Stimulated activated CD8-positive, alpha-beta memory T cell treated with anti-CD3 and anti-CD28 coated beads, Interleukin-7, amount 100 ng/mL, for 24 hours (primary cell): ENCODE measurements around the gene ECI2.
A peak's percentile ranks its signal among the peaks of the same experiment; 100 is the strongest.
"Not testable (repeated sequence)": the region's sequence is repeated elsewhere in the genome, so short reads cannot be mapped to it uniquely, and the experiment has no call there.

Experiments used
- DNase-seq: peaks from one replicate; pipeline ENCODE4 v3.0.0-alpha.2; 2020; ENCODE audit warnings: low read depth

The ECI2 gene

GRCh38 chr6:4138186-4138585 is 2.8 kb upstream of the ECI2 start:
- DNase-seq: no peak

DNA sequence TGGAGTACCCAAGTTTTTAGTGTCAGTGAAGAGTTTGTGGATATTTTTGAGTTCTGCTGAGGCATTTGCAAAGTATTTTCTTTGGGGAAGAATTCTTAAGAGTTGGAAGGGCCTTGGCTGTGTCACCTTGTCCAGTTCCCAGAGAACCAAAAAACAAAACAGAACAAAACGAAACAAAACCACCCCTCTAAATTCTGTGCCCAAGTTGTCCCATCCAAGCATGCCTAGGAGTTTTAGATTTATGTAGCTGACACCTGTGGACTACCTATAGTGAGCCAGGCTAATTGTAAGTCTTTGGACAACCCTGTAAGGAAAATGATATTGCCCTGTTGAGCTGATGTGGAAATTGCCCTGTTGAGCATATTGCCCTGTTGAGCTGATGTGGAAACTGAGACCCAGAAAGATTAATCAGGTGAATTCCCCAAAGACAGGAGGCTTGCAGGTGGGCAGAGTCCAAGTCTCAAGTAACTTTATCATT is 1.0 kb upstream of the ECI2 start:
- no peak for DNase-seq

- DNase-seq: peak; percentile 88
Observed at GRCh38 chr6:4135665-4136353, 434 bp upstream of the ECI2 start.

- no peak for DNase-seq
Observed at GRCh38 chr6:4133941-4134838, 1.2 kb downstream of the ECI2 start.

GRCh38 chr6:4130357-4130987 is 4.9 kb downstream of the ECI2 start:
- no peak for DNase-seq

- no peak for DNase-seq
Observed at GRCh38 chr6:4129446-4129845, 5.9 kb downstream of the ECI2 start.

- DNase-seq: no peak
Observed at GRCh38 chr6:4128748-4129147, 6.6 kb downstream of the ECI2 start.

DNA sequence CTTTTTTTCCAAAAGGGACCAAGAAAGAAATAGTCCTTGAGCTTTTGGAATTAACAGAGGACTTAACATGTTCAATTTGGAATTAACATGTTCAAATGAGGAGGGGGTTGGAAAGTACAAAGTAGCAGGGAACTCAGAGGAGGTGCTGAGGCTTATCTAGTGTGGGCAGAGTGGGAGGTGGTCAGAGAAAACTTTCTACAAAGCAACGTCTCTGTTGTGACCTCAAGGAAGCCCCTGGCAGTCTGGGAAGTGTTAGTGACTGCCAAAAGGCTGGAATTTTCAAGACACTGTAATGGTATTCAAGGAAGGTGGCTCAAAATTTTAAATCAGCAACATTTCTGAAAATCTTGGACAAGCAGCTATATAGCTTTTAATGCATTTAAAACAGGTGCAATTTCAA is 7.3 kb downstream of the ECI2 start:
- DNase-seq: no peak

DNA sequence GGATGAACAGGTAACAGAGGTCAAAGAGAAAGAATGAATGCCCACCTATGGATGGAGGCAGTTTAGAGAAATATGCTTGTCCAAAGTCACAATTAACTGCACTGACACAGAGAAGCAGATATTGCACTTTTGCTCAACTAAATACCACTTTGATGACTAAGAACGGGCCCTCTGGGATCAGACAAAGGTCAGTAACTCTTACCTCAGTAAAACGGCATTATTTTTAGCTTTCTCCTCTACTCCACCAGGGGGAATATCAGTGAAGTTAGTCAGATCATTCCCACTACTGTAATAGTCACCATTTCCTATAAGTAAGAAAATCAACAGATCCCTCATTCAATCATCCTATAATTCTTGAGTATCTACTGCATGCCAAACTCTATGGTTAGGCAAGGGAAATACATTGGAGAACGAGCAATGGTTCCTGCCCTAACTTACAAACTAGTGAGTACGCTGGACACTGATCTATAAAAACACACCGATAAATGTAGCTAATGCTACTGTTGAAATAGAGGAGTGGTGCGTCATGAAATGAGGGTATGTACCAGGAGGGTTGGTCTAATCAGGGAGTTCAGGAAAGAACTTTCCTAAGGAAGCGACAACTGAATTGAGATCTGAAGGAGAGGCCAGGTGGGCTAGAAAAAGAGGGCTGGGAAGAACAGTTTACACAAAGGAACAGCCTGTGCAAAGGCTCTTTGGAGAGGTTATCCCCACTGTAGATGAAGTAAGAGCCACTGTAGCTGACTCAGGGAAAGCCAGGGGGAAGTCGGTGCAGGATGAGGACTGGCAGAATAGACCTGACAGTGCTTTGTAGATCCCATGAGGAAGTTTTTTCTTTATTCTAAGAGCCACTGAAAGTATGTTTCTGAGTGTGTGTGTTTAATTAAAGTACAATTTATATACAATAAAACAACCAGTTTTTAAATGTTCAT is 9.2 kb downstream of the ECI2 start:
- DNase-seq: no peak

DNA sequence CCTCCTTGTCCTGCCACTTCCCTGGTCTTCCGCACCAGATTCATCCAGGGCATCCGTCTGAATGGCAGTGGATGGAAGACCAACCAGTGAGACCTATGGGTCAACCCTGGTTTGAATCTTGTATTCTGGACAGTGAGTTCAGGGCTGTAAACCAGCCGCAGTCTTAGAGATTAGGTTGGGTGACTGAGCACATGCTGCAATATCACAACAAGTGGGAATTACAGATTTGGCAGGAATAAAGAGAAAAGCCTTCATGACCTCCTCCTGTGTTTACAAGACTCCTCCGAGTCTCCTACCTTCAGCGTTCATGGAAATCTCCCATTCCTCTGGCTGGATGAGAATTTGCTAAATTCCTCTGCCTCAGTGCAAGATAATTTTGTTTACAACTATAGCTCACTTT is 9.9 kb downstream of the ECI2 start:
- DNase-seq: no peak

GRCh38 chr6:4124351-4124750 is 11.0 kb downstream of the ECI2 start:
- DNase-seq: no peak

DNA sequence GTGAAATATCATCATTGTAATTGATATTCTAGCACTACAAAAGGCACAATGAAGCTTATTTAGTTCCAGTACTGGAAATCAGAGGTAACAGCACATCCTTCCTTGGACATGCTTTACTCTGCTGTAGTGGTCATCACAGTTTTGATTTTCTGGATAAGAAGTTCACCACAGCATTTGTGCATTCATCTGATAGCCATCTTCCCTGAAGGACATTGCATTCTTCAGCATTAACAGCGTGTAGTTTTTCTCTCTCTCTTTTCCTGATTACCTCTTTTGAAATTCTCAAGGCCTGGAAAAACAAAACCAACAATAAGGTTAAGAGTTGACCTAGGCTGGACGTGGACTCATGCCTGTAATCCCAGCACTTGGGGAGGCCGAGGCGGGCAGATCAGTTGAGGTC is 19.6 kb downstream of the ECI2 start:
- no peak for DNase-seq

GRCh38 chr6:4114123-4114522 is 21.3 kb downstream of the ECI2 start:
- no peak for DNase-seq

- DNase-seq: no peak
Observed at GRCh38 chr6:4113649-4114048, 21.7 kb downstream of the ECI2 start.

GRCh38 chr6:4112366-4112765 is 23.0 kb downstream of the ECI2 start:
- no peak for DNase-seq

GRCh38 chr6:4109363-4109815 is 26.0 kb downstream of the ECI2 start:
- not testable (repeated sequence) for DNase-seq

- no peak for DNase-seq
Observed at GRCh38 chr6:4108561-4109093, 26.7 kb downstream of the ECI2 start.

GRCh38 chr6:4107873-4108272 is 27.5 kb downstream of the ECI2 start:
- DNase-seq: no peak

DNA sequence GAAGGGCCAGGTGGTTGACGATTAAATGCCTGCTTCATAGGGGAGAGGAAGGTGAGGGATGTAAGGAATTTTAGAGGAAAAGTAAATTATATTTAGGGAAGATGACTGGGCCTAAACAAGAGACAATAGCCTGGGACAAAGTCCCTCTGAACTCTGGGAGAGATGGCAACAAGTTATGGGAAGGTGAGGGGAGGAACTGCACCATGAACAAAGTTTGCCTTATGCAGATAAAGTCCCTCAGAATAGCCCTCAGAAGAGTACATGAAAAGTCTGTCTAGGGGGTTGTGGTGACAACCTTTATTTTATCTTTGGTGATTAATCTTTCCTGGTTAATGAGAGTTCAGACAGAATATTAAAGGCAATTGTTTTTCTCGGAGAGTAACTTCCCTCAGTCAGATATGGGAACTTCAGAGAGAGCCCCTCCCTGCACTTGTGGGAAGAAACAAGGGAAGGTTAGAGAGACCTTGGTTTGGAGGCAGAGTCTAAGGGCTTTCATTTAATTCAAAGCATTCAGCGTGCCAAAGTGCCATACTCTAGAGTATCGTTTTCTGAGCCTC is 29.3 kb downstream of the ECI2 start:
- no peak for DNase-seq

GRCh38 chr6:4103929-4104328 is 31.4 kb downstream of the ECI2 start:
- DNase-seq: no peak

- DNase-seq: no peak
Observed at GRCh38 chr6:4102687-4103244, 32.6 kb downstream of the ECI2 start.
